Neural progenitor cell (in vitro differentiated cells): Measurements from ENCODE around the gene COASY. TPM values are rescaled to one million over a fixed set of nuclear protein-coding genes. Genes with fewer than 3 reads are reported as not detected.

ENCODE experiments used
- DNase-seq: peaks from one replicate; pipeline ENCODE4 v3.0.0-alpha.2; 2016; ENCODE audit warnings: low spot score
- H2AFZ ChIP-seq: fragments of 200-600 bp; sonication (generic); replicated peaks from 2 replicates; pipeline ENCODE4 v1.6.1; 2016; ENCODE audit warnings: antibody characterized with exemption
- H3F3A ChIP-seq: fragments of 200-600 bp; sonication (generic); 2 replicates; pipeline ENCODE4 v1.6.1; 2016; ENCODE audit warnings: antibody characterized with exemption, low read depth
- H3K27ac ChIP-seq: fragments of 200-600 bp; sonication (generic); 2 replicates; pipeline ENCODE4 v1.5.1; 2016; ENCODE audit warnings: mild to moderate bottlenecking
- H3K27me3 ChIP-seq: fragments of 200-600 bp; sonication (generic); 2 replicates; pipeline ENCODE4 v1.6.1; 2016; ENCODE audit warnings: mild to moderate bottlenecking, moderate library complexity
- H3K36me3 ChIP-seq: fragments of 200-600 bp; sonication (generic); 2 replicates; pipeline ENCODE4 v1.5.1; 2016
- H3K4me1 ChIP-seq: fragments of 200-600 bp; sonication (generic); 2 replicates; pipeline ENCODE4 v1.6.1; 2016; ENCODE audit warnings: mixed run types
- H3K4me2 ChIP-seq: fragments of 200-600 bp; sonication (generic); 2 replicates; pipeline ENCODE4 v1.6.1; 2016
- H3K4me3 ChIP-seq: fragments of 200-600 bp; sonication (generic); 2 replicates; pipeline ENCODE4 v1.5.1; 2016
- H3K79me2 ChIP-seq: fragments of 200-600 bp; sonication (generic); 2 replicates; pipeline ENCODE4 v1.6.1; 2016; ENCODE audit warnings: low read depth
- H3K9ac ChIP-seq: fragments of 200-600 bp; sonication (generic); 2 replicates; pipeline ENCODE4 v1.6.1; 2016
- H3K9me3 ChIP-seq: fragments of 200-600 bp; sonication (generic); 2 replicates; pipeline ENCODE4 v1.5.1; 2016; ENCODE audit warnings: low read depth
- H4K20me1 ChIP-seq: fragments of 200-600 bp; sonication (generic); 2 replicates; pipeline ENCODE4 v1.6.1; 2016; ENCODE audit warnings: low read depth
- H3K27ac Mint-ChIP-seq: 3 replicates; pipeline ENCODE4 v1.8.0; 2021; ENCODE audit warnings: mixed read lengths
- H3K27me3 Mint-ChIP-seq: 2 replicates; pipeline ENCODE4 v1.8.0; 2022; ENCODE audit warnings: low read depth, mild to moderate bottlenecking, inconsistent platforms, moderate library complexity, mixed read lengths; ENCODE audit not compliant: insufficient read depth
- H3K36me3 Mint-ChIP-seq: 3 replicates; pipeline ENCODE4 v1.8.0; 2021; ENCODE audit warnings: mixed read lengths
- H3K4me1 Mint-ChIP-seq: 3 replicates; pipeline ENCODE4 v1.8.0; 2021; ENCODE audit warnings: mixed read lengths
- H3K4me3 Mint-ChIP-seq: 3 replicates; pipeline ENCODE4 v1.8.0; 2021; ENCODE audit warnings: mild to moderate bottlenecking, moderate library complexity, mixed read lengths
- H3K9me3 Mint-ChIP-seq: 3 replicates; pipeline ENCODE4 v1.8.0; 2020; ENCODE audit warnings: mixed read lengths
- EZH2 ChIP-seq: fragments of 200-600 bp; sonication (generic); IDR thresholded peaks from 2 replicates; pipeline ENCODE4 v1.6.1; 2017; ENCODE audit warnings: antibody characterized with exemption, mild to moderate bottlenecking, moderate library complexity
- EZH2phosphoT487 ChIP-seq: fragments of 200-600 bp; sonication (generic); IDR thresholded peaks from 2 replicates; pipeline ENCODE4 v1.6.1; 2017; ENCODE audit warnings: antibody characterized with exemption
- total RNA-seq: library from RNA; depleted of rRNA; stranded (reverse); fragments of >200 nt; gene quantifications from 2 replicates; pipeline ENCODE4 v1.2.3, GENCODE V29; 2015; ENCODE audit warnings: low replicate concordance
- TF ChIP-seq, protein P1 (sequence below): fragments of 200-600 bp; sonication (generic); IDR thresholded peaks from 2 replicates; pipeline ENCODE4 v1.5.1; 2017; ENCODE audit warnings: antibody characterized with exemption, mild to moderate bottlenecking

Gene COASY
- total RNA-seq = 6.1 and 21.6 TPM in 2 replicates

- Mint-ChIP-seq H3K36me3 (no peaks in the 10 kb centered on the region), H3K4me1 (peaks cover 24% of the 10 kb centered on the region), H3K27me3 (peaks cover 6% of the 10 kb centered on the region), H3K4me3 (peak within 1 kb of the TSS; percentile 92), H3K9me3 (no peaks in the 10 kb centered on the region), H3K27ac (peak within 1 kb of the TSS; percentile 94)
- Histone ChIP-seq H3K4me3 (peak within 1 kb of the TSS; percentile 83), H3K79me2 (peaks cover 20% of the 10 kb centered on the region), H3K4me2 (peak within 1 kb of the TSS; percentile 99), H3K27me3 (no peaks in the 10 kb centered on the region), H3K36me3 (no peaks in the 10 kb centered on the region), H3K9me3 (no peaks in the 10 kb centered on the region), H4K20me1 (no peaks in the 10 kb centered on the region), H3K9ac (peak within 1 kb of the TSS; percentile 90), H3K4me1 (peaks cover 12% of the 10 kb centered on the region), H3F3A (peaks cover 27% of the 10 kb centered on the region), H3K27ac (peak within 1 kb of the TSS; percentile 31), H2AFZ (peak within 1 kb of the TSS; percentile 53)
- DNase-seq = peak; percentile 96
- TF ChIP-seq EZH2phosphoT487 = no peak
- TF ChIP-seq, protein P1, sequence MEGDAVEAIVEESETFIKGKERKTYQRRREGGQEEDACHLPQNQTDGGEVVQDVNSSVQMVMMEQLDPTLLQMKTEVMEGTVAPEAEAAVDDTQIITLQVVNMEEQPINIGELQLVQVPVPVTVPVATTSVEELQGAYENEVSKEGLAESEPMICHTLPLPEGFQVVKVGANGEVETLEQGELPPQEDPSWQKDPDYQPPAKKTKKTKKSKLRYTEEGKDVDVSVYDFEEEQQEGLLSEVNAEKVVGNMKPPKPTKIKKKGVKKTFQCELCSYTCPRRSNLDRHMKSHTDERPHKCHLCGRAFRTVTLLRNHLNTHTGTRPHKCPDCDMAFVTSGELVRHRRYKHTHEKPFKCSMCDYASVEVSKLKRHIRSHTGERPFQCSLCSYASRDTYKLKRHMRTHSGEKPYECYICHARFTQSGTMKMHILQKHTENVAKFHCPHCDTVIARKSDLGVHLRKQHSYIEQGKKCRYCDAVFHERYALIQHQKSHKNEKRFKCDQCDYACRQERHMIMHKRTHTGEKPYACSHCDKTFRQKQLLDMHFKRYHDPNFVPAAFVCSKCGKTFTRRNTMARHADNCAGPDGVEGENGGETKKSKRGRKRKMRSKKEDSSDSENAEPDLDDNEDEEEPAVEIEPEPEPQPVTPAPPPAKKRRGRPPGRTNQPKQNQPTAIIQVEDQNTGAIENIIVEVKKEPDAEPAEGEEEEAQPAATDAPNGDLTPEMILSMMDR = no peak
Measured at GRCh38 chr17:42561897-42562387, at the start of gene COASY. COASY (plus strand) TSS chr17:42562148; CDS start chr17:42562623, 475 bp downstream.

DNA sequence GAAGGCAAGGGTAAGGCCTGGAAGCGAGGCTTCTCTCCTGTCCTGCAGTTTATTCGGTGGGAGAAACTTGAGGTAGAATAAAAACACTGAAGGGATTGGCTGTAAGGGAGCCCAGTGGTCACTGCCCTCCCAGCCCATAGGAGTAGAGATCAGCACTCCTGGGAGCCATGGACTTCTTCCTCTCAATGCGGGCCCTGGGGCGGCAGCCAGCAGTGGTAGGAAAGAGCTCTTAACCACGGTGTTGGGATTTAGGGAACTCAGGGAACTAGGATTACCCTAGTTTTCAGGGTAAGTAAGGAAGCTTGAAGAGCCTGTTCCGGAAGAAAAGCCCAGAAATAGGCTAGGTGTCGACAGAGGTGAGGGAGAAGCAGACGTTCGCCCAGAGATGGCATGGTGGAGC is 49.7 kb upstream of the COASY start:
- peak overlapping the region; percentile 63 for H3K27ac Mint-ChIP-seq
- H3K36me3 ChIP-seq = no peaks in the 10 kb centered on the region

GRCh38 chr17:42512733-42513251 is 49.2 kb upstream of the COASY start:
- peaks cover 25% of the 10 kb centered on the region for H3K4me1 Mint-ChIP-seq
- H3K4me3 ChIP-seq = no peak overlapping the region
- H3K27me3 ChIP-seq = no peaks in the 10 kb centered on the region
- H3K4me2 ChIP-seq = no peak overlapping the region
- H3K27ac ChIP-seq = no peak overlapping the region
- no peak overlapping the region for H3K27ac Mint-ChIP-seq
- no peaks in the 10 kb centered on the region for H4K20me1 ChIP-seq
- peaks cover 3% of the 10 kb centered on the region for H3K4me1 ChIP-seq
- peaks cover 31% of the 10 kb centered on the region for H3K36me3 Mint-ChIP-seq
- H3K36me3 ChIP-seq = no peaks in the 10 kb centered on the region
- no peaks in the 10 kb centered on the region for H3F3A ChIP-seq
- no peak overlapping the region for H3K9ac ChIP-seq
- H3K9me3 ChIP-seq = no peaks in the 10 kb centered on the region
- H3K79me2 ChIP-seq = no peaks in the 10 kb centered on the region
- TF ChIP-seq, protein P1 = no peak
- TF ChIP-seq EZH2 = no peak
- no peak for TF ChIP-seq EZH2phosphoT487
- no peak overlapping the region for H2AFZ ChIP-seq
- H3K9me3 Mint-ChIP-seq = no peaks in the 10 kb centered on the region
- peaks cover 2% of the 10 kb centered on the region for H3K27me3 Mint-ChIP-seq
- DNase-seq = no peak
- H3K4me3 Mint-ChIP-seq = no peak overlapping the region

More for the DNA sequence above, 49.7 kb upstream of the COASY start:
- no peaks in the 10 kb centered on the region for H3K27me3 ChIP-seq
- H3K4me1 Mint-ChIP-seq = peaks cover 24% of the 10 kb centered on the region
- H4K20me1 ChIP-seq = no peaks in the 10 kb centered on the region
- H2AFZ ChIP-seq = no peak overlapping the region
- no peak overlapping the region for H3K4me3 Mint-ChIP-seq
- H3K4me1 ChIP-seq = peaks cover 3% of the 10 kb centered on the region
- no peak for DNase-seq
- H3K9ac ChIP-seq = no peak overlapping the region
- H3K36me3 Mint-ChIP-seq = peaks cover 32% of the 10 kb centered on the region
- H3F3A ChIP-seq = no peaks in the 10 kb centered on the region
- no peak overlapping the region for H3K27ac ChIP-seq
- H3K79me2 ChIP-seq = no peaks in the 10 kb centered on the region
- H3K9me3 ChIP-seq = no peaks in the 10 kb centered on the region
- no peak overlapping the region for H3K4me2 ChIP-seq
- H3K9me3 Mint-ChIP-seq = no peaks in the 10 kb centered on the region
- TF ChIP-seq EZH2 = no peak
- no peak for TF ChIP-seq EZH2phosphoT487
- TF ChIP-seq, protein P1 = no peak
- peaks cover 1% of the 10 kb centered on the region for H3K27me3 Mint-ChIP-seq
- H3K4me3 ChIP-seq = no peak overlapping the region
